Epidermal melanocyte (primary cell): ENCODE measurements around the gene YJU2.
"Not testable (repeated sequence)": the region's sequence is repeated elsewhere in the genome, so short reads cannot be mapped to it uniquely, and the experiment has no call there.

Experiments
- DNase-seq: peaks from one replicate; pipeline ENCODE4 v3.0.0; 2011; ENCODE audit warnings: low spot score; ENCODE audit not compliant: insufficient read length

YJU2 gene

DNA sequence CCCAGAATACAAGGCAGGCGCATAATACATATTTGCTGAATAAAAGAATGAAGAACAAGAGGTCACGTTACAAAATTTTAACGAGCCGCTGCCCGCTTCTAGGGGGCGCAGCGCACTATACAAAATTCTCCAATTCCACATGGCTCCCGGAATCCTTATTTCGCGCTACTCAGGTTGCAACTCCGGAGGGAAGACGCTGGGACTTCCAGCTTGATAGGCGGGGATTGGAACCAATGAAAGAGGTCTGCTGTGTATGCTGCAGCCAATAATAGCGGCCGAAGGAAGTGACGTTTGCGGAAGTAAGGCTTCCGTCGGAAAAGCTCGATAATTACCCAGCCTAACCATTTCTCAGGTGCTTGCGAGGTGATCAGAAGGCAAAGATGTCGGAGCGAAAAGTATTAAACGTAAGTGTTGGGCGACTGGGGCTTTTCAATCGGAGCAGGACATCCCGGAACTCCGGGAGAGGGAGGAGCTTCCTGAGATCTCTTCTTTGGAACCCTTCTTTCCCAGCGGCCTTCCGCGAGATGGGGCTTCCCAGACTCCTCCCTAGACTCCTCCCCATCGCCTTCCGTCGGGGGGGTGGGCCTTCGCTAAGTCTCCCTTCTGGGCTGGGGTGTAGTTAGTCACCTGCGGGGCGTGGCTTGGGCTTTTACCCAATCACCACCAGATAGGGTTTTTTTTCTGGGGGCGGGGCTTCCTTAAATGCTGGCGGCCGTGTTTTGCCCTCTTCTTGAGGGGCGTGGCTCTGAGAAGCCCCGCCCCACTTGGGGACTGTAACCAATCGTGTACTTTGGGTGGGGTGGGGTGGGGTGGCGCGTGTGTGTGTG lies at the start of gene YJU2:
Gene YJU2 (plus strand): TSS at position 314 of the 827 bp plus-strand sequence. CDS start 67 bp downstream, at position 381.
- peak; percentile 99 for DNase-seq

DNA sequence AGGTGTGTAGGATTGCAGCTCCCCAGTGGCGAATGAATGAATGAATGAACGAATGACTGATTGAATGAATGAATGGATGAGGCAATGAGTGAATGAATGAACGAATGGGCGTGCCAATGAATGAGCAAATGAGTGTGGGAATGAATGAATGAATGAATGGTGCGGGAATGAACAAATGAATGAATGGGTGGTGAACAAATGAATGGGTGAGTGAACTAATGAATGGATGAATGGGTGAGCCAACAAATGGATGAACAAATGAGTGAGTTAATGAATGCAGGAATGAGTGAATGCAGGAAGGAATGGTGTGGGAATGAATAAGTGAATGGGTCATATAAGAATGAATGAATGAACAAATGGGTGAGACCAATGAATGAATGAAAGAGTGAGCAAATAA lies 49.7 kb upstream of the YJU2 start:
- DNase-seq, result no peak

DNA sequence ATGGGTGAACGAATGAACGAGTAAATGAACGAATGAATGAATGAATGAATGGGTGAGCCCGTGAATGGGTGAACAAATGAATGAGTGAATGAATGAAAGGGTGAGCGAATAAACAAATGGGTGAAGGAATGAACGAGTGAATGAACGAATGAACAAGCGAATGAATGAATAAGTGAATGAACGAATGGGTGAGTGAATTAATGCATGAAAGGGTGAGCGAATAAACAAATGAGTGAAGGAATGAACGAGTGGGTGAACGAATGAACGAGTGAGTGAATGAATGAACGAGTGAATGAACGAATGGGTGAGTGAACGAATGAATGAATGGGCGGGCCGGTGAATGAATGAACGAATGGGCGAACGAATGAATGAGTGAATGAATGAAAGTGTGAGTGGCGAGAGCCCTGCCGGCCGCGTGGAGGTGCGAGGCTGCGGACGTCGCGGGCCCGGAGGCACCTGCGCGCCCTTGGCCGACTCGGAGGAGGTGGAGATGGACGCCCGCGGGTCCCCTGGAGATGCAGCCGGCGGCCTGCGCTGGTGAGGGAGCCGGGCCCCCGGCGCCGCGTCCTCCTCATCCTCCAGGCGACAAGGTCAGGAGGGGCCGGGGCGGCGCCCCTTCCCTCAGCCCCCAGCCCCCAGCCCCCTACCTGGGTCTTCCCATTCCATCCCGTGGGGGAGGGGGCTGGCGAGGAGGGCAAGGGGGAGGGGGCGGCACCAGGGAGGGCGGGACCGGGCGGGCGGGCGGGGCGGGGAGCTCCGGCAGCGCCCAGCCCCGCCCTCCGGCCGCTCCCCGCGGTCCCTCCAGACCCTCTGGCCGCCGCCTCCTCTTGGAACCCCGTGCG lies 49.0 kb upstream of the YJU2 start:
- DNase-seq, result no peak

DNA sequence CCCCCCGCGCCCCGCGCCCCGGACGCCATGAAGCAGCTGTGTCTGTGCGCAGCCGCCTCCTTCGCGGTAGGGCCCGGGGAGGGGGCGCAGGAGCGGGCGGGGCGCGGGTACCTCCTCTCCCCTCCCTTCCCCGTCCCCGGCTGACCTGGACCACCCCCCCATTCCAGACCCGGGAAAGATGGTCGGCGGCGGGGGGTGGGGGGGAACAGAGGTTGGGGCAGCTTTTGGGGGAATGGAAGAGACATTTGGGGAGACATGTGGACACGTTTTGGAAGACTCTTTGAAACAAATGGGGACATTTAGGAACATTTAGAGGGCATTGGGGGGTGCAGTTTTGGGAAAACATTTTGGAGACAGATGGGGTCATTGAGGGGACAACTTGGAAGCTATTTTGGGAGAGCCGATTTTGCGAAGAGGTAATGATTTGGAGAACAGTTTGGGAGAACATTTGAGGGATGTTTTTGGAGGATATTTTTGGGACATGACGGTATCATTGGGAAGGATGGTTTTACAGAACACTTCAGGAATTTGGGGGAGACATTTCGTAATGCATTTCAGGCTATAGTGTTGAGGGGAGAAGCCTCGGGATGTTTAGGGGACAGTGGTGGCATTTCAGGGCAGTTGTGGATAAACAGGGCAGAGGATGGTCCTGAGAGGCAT lies 48.3 kb upstream of the YJU2 start:
- DNase-seq, result no peak

- no peak for DNase-seq
Observed at GRCh38 chr19:4199699-4200293, 47.1 kb upstream of the YJU2 start.

GRCh38 chr19:4200940-4201542 lies 45.8 kb upstream of the YJU2 start:
- no peak for DNase-seq

GRCh38 chr19:4201798-4202197 lies 45.1 kb upstream of the YJU2 start:
- DNase-seq, result no peak

DNA sequence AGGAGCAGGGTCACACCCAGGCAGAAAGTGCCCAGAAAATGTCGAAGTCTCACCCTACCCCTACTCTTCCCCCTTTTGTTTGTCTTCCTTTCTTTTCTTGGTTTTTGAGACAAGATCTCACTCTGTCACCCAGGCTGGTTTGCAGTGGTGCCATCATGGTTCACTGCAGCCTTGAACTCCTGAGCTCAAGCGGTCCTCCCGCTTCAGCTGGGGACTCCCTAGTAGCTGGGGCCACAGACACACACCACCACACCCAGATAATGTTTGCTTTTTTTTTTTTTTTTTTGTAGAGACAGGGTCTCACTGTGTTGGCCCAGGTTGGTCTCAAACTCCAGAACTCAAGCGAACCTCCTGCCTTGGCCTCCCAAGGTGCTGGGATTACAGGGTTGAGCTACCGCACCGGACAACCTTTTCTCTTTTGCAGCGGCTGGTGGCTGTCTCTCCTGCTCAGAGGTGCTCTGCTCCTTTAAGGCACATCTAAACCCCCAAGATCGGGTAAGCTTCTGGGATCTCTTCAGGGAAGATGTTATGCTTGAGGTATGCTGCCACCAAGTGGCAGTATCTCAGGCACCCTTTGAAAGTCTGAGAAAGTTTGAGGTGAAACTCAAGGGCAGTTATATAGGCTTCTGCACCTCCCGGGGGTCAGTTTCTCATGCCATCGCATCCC lies 39.9 kb upstream of the YJU2 start:
- DNase-seq, result no peak

DNA sequence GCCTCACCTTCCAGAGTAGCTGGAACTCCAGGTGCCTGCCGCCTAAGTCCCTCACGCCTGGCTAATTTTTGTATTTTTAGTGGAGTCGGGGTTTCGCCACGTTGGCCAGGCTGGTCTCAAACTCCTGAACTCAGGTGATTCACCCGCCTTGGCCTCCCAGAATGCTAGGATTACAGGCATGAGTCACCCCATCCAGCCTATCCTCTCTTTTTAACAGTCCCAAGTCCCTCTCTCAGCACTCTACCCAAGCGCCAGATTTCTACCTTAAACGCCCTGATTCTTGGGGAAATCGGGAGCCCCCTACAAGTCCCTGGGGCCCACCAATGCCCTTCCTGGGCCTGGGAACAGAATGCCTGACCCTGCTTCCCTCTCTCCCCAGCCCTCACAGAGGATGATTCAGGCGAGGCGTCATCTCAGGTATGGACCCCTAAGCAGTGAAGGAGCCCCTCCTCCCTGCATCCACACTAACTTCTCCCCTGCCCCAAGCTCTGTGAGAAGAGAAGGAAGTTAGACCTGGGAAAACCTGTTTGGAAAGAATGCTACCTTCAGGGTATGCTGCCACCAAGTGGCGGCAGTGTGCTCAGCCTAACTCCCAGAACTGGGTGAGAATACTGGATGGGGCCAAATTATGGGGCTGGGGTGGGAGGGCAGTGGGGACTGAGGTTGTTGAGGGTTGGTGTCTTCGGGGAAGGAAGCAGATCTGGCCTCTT lies 38.3 kb upstream of the YJU2 start:
- no peak for DNase-seq

GRCh38 chr19:4210166-4210731 lies 36.6 kb upstream of the YJU2 start:
- no peak for DNase-seq

GRCh38 chr19:4213116-4213515 lies 33.8 kb upstream of the YJU2 start:
- no peak for DNase-seq

- DNase-seq, result no peak
Observed at GRCh38 chr19:4215807-4216206, 31.1 kb upstream of the YJU2 start.

- no peak for DNase-seq
Observed at GRCh38 chr19:4216846-4217245, 30.0 kb upstream of the YJU2 start.

DNA sequence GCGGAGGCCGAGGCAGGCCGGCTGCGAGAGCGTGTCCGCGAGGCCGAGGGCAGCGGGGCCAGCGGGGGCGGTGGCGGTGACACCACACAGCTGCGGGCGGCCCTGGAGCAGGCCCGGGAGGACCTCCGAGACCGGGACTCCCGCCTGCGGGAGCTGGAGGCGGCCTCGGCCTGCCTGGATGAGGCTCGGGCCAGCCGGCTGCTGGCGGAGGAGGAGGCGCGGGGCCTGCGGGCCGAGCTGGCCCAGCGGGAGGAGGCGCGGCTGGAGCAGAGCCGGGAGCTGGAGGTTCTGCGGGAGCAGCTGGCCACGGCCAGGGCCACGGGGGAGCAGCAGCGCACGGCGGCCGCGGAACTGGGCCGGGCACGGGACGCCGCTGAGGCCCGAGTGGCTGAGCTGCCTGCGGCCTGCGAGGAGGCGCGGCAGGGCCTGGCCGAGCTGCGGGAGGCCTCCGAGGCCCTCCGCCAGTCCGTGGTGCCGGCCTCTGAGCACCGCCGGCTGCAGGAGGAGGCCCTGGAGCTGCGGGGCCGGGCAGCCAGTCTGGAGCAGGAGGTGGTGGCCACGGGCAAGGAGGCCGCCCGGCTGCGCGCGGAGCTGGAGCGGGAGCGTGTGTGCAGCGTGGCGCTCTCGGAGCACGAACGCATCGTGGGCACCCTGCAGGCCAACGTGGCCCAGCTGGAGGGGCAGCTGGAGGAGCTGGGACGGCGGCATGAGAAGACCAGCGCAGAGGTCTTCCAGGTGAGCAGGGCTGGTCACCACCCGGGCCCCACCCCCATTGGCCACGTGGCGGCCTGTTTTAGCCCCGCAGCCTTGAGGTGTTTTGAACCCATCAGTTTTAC lies 29.2 kb upstream of the YJU2 start:
- DNase-seq, result no peak

DNA sequence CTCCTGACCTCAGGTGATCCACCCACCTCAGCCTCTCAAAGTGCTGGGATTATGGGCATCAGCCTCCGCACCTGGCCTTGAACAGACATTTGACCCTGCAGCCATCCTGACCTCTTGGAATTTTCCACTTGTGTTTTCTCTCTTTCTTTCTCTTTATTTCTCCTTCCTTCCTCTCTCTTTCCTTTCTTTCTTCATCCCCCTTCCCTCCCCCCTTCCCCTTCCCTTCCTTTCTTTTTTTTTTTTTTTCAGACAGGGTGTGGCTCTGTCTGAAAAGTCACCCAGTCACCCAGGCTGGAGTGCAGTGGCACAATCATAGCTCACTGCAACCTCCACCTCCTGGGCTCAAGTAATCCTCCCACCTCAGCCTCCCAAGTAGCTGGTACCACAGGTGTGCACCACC lies 28.4 kb upstream of the YJU2 start:
- DNase-seq, result not testable (repeated sequence)

GRCh38 chr19:4220188-4220587 lies 26.7 kb upstream of the YJU2 start:
- no peak for DNase-seq

DNA sequence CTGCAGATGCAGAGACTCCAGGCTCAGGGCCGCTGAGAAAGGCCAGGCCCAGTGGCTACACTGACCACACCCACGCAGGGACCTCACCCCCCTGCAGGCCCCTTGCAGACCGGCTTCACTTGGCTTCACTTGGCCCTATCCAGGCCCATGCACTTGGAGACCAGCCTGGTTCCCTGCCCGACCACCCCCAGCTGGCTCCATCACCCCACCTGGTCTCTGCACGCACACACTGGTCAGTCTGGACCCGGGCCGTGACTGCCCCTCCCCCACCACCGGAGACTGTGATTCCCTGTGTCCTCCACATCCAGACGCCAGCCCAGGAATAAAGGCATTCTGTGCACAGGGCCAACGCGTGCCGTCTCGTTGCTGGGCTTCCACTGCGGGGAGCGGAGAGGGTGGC lies 22.4 kb upstream of the YJU2 start:
- no peak for DNase-seq

DNA sequence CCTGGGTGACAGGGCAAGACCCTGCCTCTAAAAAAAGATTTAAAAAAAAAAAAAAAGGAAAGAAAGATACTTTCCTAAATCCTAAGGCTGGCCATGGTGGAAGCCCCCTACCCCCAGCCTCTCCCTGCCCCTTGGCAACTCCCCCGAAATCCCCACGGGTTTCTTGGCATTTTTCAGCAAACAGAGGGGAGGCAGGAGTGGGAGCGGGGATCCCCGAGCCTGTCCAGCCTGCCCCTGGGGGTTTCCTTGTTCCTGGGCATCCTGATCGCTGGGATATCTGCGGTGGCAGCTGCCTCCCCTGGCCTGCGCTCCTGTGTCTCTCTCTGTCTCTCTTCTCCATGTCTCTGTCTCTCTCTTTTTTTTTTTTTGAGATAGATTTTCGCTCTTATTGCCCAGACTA lies 21.0 kb upstream of the YJU2 start:
- no peak for DNase-seq

DNA sequence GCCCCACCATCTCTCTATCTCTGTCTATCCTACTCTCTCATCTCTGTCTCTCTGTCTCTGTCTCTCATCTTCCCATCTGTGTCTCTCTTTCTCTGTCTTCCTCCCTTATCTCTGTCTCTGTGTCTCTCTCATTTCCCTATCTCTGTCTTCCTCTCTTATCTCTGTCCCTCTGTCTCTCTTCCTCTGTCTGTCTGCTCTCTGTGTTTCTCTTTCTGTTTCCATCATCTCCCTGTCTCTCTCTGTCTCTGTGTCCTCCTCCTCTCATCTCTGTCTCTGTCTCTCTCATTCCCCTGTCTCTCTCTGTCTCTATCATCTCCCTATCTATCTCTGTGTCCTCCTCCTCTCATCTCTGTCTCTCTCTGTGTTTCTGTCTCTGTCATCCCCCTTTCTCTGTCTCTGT lies 19.1 kb upstream of the YJU2 start:
- no peak for DNase-seq
